GM19035 (cell line): ENCODE data around the gene PDZD4.

Experiments
- ATAC-seq: cut with Tn5 transposase; IDR thresholded peaks from one replicate; pipeline ENCODE4 v1.9.1; 2021; ENCODE audit not compliant: unreplicated experiment

PDZD4 gene

DNA sequence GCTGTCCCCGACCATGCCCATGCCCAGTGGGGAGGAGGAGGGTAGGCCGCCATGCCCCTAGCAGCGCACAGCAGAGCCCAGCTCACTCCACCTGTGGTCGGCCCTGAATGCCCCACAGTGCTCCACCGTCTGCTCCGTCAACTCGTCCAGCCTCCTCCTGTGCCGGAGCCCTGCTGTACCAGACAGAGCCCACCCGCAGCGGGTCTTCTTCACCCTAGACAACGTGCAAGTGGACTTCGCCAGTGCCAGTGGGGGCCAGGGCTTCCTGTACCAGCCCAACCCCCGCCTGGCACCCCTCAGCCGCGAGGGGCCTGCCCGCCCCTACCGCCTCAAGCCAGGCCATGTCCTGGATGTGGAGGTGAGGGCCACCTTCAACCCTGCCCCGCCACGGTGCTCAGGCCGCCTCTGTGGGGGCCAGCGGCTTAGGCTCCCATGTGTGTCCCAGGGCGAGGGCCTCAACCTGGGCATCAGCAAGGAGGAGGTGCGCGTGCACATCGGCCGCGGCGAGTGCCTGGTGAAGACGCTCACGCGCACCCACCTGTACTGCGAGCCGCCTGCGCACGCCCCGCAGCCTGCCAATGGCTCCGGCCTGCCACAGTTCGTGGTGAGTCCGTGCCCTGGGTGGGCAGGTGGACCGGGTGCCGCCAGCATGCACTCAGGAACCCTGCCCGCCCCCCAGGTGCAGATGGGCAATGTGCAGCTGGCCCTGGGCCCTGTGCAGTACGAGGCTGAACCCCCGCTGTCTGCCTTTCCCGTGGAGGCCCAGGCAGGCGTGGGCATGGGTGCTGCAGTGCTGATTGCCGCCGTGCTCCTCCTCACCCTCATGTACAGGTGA, 56.4 kb downstream of the PDZD4 start:
- ATAC-seq, result no peak

DNA sequence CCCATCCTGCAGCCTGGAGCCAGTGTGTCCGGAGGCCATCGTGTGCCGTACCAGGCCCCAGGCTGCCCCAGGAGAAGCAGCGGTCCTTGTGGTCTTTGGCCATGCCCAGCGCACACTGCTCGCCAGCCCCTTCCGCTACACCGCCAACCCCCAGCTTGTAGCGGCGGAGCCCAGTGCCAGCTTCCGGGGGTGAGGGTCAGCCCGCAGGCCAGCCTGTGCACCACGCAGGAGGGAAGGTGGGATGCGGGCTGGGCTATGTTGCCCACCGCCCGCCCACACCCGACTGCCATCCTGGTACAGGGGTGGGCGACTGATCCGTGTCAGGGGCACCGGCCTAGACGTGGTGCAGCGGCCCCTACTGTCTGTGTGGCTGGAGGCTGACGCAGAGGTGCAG, 57.1 kb downstream of the PDZD4 start:
- ATAC-seq, result no peak

GRCh38 chrX:153772316-153773217, 57.8 kb downstream of the PDZD4 start:
- no peak for ATAC-seq

DNA sequence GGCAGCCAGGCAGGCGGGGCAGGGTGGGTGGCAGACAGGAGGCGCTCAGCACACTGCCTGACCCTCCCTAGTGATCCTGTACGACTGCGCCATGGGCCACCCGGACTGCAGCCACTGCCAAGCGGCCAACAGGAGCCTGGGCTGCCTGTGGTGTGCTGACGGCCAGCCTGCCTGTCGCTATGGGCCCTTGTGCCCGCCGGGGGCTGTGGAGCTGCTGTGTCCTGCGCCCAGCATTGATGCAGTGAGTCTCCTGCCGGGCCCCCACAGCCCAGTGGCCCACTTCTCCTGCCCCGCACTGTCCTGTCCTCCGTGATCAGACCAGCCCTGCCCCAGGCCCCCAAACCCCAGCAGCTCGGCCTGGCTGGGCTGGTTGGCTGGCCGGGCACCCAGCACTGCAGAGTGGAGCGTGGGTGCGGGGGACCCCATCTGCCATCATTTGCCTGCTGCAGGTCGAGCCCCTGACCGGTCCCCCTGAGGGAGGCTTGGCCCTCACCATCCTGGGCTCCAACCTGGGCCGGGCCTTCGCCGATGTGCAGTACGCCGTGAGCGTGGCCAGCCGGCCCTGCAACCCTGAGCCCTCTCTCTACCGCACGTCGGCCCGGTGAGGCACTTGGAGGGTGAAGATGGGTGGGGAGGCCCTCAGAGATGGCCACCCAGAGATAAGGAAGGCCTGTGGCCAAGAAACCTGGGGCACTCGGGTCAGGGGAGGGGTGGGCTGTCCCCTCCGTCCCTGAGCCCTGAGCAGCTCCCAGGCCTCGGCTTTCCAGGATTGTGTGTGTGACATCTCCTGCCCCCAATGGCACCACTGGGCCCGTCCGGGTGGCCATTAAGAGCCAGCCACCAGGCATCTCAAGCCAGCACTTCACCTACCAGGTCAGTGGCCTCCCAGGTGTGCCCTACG, 58.7 kb downstream of the PDZD4 start:
- ATAC-seq, result no peak

- ATAC-seq, result no peak
These were observed 59.5 kb downstream of the PDZD4 start for GRCh38 chrX:153770601-153771414.

GRCh38 chrX:153769865-153770600, 60.3 kb downstream of the PDZD4 start:
- ATAC-seq, result no peak

GRCh38 chrX:153769158-153769864, 61.0 kb downstream of the PDZD4 start:
- ATAC-seq, result no peak

- no peak for ATAC-seq
These were observed 61.8 kb downstream of the PDZD4 start for GRCh38 chrX:153768311-153769157.

GRCh38 chrX:153767674-153768055, 62.7 kb downstream of the PDZD4 start:
- ATAC-seq, result no peak

DNA sequence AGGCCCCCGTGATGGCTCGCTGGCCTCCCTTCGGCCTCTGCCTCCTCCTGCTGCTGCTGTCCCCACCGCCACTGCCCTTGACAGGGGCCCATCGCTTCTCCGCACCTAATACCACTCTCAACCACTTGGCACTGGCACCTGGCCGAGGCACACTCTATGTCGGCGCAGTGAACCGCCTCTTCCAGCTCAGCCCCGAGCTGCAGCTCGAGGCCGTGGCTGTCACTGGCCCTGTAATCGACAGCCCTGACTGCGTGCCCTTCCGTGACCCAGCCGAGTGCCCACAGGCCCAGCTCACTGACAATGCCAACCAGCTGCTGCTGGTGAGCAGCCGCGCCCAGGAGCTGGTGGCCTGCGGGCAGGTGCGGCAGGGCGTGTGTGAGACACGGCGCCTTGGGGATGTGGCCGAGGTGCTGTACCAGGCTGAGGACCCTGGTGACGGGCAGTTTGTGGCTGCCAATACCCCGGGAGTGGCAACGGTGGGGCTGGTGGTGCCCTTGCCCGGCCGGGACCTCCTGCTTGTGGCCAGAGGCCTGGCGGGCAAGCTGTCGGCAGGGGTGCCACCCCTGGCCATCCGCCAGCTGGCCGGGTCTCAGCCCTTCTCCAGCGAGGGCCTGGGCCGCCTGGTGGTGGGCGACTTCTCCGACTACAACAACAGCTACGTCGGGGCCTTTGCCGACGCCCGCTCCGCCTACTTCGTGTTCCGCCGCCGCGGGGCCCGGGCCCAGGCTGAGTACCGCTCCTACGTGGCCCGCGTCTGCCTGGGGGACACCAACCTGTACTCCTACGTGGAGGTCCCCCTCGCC, 63.3 kb downstream of the PDZD4 start:
- ATAC-seq, result no peak

GRCh38 chrX:153766098-153766817, 64.1 kb downstream of the PDZD4 start:
- no peak for ATAC-seq

GRCh38 chrX:153765138-153766079, 64.9 kb downstream of the PDZD4 start:
- ATAC-seq, result no peak

- ATAC-seq, result no peak
These were observed 65.6 kb downstream of the PDZD4 start for GRCh38 chrX:153764786-153765137.

GRCh38 chrX:153763989-153764755, 66.2 kb downstream of the PDZD4 start, which contains the start of gene PLXNB3:
PLXNB3 (plus strand) TSS chrX:153764249; CDS start chrX:153765536, 1,287 bp downstream.
- ATAC-seq, result no peak
